Measurements from ENCODE around the gene HCRTR1.

GRCh38 chr1:31575369-31576140, 41.9 kb upstream of the HCRTR1 start:
- no peak for TF ChIP-seq EZH2phosphoT487 (IDR thresholded peaks at IDR 0.05; ENCODE audit: insufficient read depth, low read depth)
- no peak for TF ChIP-seq EZH2 (IDR thresholded peaks at IDR 0.05; ENCODE audit: insufficient read depth, poor library complexity, severe bottlenecking)

Measured in GM23248 (cell line).